ENCODE data around the gene CLEC2L. TPM values are rescaled to one million over a fixed set of nuclear protein-coding genes. Genes with fewer than 3 reads are reported as not detected.

The CLEC2L gene
- total RNA-seq, 2 donors from 2014 or later = not detected

DNA sequence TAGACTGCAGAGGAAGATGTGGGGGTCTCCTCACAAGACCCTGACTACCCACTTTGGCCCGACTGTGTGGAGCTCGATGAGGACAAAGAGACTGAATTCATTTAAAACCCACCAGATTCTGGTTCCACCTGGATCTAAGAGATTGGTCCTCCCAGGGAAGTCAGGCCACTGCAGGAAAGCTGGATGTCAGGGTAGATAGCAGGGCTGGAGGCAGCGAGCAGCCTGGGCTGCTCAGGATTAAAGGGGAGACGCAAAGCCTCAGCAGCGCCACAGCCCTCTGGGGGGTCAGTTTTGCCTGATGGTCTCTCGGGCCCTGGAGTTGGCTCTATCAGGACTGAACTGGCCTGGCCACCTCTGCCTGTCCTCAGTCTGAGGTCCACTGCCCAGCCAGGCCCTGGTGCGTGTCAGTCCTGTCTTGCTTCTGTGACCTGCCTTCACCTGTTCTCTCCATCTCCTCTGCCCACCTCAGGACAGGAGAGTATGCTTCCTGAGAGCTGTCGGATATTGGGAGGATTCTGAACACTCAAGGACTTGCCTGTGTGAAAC is 27.8 kb upstream of the CLEC2L start:
- H3K27ac Mint-ChIP-seq = no peak overlapping the region
- H3K4me1 Mint-ChIP-seq (ENCODE audit: low read depth) = peaks cover 21% of the 10 kb centered on the region
- DNase-seq (no peak), ATAC-seq (replicated peaks in 1 of 2) (no peak)
- H3K9me3 Mint-ChIP-seq = peaks cover 4 to 8% of the 10 kb centered on the region in 2 donors
- H3K4me3 Mint-ChIP-seq = no peak overlapping the region
- peaks cover 0 to 2% of the 10 kb centered on the region in 2 donors for H3K36me3 Mint-ChIP-seq (ENCODE audit: insufficient read depth in 2 of 2)
- H3K27me3 Mint-ChIP-seq (ENCODE audit: low read depth) = no peaks in the 10 kb centered on the region

DNA sequence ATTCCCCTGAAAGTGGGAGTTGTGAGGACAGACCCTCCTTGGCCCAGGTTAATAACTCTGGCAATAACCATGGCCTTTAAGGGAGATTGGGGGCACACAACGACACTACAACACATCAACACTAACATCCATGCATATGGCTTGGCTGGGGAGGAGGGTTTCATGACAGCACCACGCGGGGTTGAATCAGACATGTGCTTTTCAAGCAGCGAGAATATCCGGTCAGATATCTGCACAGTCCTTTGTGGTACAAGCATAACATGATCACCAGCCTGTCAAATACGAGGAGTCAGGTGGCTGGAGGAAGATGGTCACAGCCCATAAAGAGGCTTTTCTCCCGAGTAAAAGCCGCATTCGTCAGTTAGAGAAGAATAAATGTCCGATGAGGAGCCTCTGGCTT is 27.0 kb upstream of the CLEC2L start:
- H3K4me1 Mint-ChIP-seq (ENCODE audit: low read depth) = peaks cover 21% of the 10 kb centered on the region
- no peaks in the 10 kb centered on the region for H3K27me3 Mint-ChIP-seq (ENCODE audit: low read depth)
- no peak for DNase-seq
- H3K4me3 Mint-ChIP-seq = no peak overlapping the region
- H3K36me3 Mint-ChIP-seq (ENCODE audit: insufficient read depth in 2 of 2) = no peaks in the 10 kb centered on the region
- H3K9me3 Mint-ChIP-seq = peaks cover 4 to 6% of the 10 kb centered on the region in 2 donors
- ATAC-seq (replicated peaks in 1 of 2) = no peak
- H3K27ac Mint-ChIP-seq = no peak overlapping the region

DNA sequence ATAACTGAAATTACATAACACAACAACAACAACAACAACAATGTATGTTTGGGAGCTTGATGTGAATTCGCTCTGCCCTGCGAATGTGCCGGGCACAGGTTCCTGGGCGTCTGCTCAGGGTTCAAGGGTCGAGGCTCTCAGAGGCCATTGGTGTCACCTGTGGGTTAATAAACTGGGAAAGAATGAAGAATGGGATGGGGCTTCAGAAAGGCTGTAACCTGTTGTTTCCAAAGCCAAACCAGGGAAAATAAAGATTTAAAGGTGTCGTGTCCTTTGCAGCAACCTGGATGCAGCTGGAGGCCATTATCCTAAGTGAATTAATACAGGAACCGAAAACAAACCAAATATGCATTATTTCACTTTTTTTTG is 22.7 kb upstream of the CLEC2L start:
- Mint-ChIP-seq H3K36me3 (ENCODE audit: insufficient read depth in 2 of 2) (no peaks in the 10 kb centered on the region), H3K4me3 (no peak overlapping the region), H3K4me1 (ENCODE audit: low read depth) (peaks cover 7% of the 10 kb centered on the region), H3K27ac (no peak overlapping the region), H3K27me3 (ENCODE audit: low read depth) (no peaks in the 10 kb centered on the region), H3K9me3 (no peaks in the 10 kb centered on the region)
- ATAC-seq (replicated peaks in 1 of 2) (no peak), DNase-seq (no peak)

DNA sequence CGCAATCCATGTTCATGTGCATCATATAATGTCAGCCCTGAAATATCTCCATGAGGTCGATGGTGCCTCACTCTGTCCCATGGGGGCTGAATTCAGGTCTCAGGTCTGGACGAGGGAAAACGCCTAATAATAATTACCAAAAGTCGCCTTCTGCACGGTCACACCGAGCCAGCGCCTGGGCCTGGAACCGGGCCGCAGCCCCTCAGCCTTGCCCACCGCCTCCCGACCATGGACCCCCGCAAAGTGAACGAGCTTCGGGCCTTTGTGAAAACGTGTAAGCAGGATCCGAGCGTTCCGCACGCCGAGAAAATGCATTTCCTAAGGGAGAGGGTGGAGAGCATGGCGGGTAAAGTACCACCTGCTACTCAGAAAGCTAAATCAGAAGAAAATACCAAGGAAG is 21.3 kb upstream of the CLEC2L start:
- DNase-seq (no peak), ATAC-seq (replicated peaks in 1 of 2) (no peak)
- Mint-ChIP-seq H3K4me3 (no peak overlapping the region), H3K27me3 (ENCODE audit: low read depth) (no peaks in the 10 kb centered on the region), H3K27ac (no peak overlapping the region), H3K36me3 (ENCODE audit: insufficient read depth in 2 of 2) (no peaks in the 10 kb centered on the region), H3K4me1 (ENCODE audit: low read depth) (peaks cover 7% of the 10 kb centered on the region), H3K9me3 (no peaks in the 10 kb centered on the region)

DNA sequence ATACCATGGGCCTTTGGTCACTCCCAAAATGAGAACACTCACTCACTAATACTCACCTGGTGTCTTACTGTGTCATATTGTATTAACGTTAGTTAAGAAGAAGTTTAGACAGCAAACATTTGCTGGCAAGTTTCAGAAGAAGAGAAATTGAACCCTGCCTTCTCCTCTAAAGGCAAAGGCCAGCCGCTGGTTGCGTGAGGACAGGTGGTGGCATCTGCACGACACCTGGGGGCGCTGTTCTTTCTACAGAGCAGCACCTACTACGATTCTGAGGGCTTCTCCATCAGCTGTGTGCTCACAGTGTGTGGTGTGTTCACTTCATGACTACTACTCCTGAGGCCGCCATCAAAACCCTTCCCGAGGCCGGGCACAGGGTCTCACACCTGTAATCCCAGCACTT is 17.9 kb upstream of the CLEC2L start:
- H3K36me3 Mint-ChIP-seq (ENCODE audit: insufficient read depth in 2 of 2) = no peaks in the 10 kb centered on the region
- H3K27me3 Mint-ChIP-seq (ENCODE audit: low read depth) = no peaks in the 10 kb centered on the region
- no peaks in the 10 kb centered on the region for H3K9me3 Mint-ChIP-seq
- H3K27ac Mint-ChIP-seq = no peak overlapping the region
- DNase-seq (peak; percentile 26 to 32), ATAC-seq (replicated peaks in 1 of 2) (no peak)
- H3K4me3 Mint-ChIP-seq = no peak overlapping the region
- no peaks in the 10 kb centered on the region for H3K4me1 Mint-ChIP-seq (ENCODE audit: low read depth)

DNA sequence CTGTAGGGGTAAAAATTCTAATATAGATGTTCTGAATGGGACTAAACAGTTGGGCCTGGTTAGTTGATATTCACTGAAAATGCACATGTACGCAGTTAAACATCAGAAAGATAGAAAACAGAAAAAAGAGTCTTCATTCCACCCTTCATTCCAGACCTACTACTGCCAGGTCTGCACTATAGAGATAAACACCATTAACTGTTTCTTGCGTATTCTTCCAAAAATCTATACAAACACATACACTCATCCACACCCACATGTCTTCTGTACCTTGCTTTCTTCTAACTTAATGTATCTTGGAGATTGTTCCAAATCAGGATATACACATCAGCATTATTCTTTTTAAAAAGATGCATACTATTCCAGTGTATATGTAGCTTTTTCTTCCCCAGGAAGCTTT is 13.9 kb upstream of the CLEC2L start:
- Mint-ChIP-seq H3K4me3 (no peak overlapping the region), H3K27ac (no peak overlapping the region), H3K9me3 (no peaks in the 10 kb centered on the region), H3K4me1 (ENCODE audit: low read depth) (no peaks in the 10 kb centered on the region), H3K36me3 (ENCODE audit: insufficient read depth in 2 of 2) (no peaks in the 10 kb centered on the region), H3K27me3 (ENCODE audit: low read depth) (no peaks in the 10 kb centered on the region)
- ATAC-seq (replicated peaks in 1 of 2) = no peak
- no peak for DNase-seq

DNA sequence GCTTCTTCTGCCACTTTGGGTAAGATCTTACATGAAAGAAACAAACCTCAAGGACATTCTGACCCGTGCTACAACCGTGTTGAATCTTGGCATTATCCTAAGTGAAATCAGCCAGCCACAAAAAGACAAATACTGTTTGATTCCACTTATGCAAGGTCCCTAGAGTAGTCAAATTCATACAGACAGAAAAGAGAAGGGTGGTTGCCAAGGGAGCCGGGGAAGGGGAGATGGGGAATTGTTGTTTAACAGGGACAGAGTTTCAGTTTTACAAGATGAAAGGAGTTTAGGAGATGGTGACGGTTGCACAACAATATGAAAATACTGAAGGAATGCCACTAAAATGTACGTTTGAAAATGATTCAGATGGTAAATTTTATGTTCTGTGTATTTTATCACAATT is 12.2 kb upstream of the CLEC2L start:
- DNase-seq (no peak), ATAC-seq (replicated peaks in 1 of 2) (no peak)
- Mint-ChIP-seq H3K27ac (no peak overlapping the region), H3K9me3 (no peaks in the 10 kb centered on the region), H3K4me1 (ENCODE audit: low read depth) (no peaks in the 10 kb centered on the region), H3K4me3 (no peak overlapping the region), H3K27me3 (ENCODE audit: low read depth) (no peaks in the 10 kb centered on the region), H3K36me3 (ENCODE audit: insufficient read depth in 2 of 2) (no peaks in the 10 kb centered on the region)

DNA sequence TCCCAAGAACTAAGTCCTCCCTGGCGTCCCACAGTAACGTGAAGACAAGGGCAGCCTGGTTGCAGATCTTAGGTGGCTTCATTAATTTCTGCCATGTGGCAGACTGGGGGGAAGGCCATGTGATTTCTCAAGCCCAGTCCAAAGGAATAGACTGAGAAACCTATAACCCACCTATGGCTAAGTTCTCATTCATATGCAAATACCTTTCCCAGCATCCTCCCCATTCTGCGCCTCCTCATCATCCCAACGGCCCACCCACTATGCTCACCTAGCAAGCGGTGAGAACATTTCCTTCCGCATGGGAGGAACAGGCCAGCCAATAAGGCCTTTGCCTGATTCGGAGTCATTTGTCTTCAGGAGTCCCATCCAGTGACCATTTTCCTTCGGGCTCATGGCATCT is 8.2 kb upstream of the CLEC2L start:
- no peak overlapping the region for H3K4me3 Mint-ChIP-seq
- H3K27me3 Mint-ChIP-seq (ENCODE audit: low read depth) = no peaks in the 10 kb centered on the region
- no peak for ATAC-seq (replicated peaks in 1 of 2)
- no peaks in the 10 kb centered on the region for H3K36me3 Mint-ChIP-seq (ENCODE audit: insufficient read depth in 2 of 2)
- DNase-seq = no peak
- H3K9me3 Mint-ChIP-seq = no peaks in the 10 kb centered on the region
- no peaks in the 10 kb centered on the region for H3K4me1 Mint-ChIP-seq (ENCODE audit: low read depth)
- H3K27ac Mint-ChIP-seq = no peak overlapping the region

DNA sequence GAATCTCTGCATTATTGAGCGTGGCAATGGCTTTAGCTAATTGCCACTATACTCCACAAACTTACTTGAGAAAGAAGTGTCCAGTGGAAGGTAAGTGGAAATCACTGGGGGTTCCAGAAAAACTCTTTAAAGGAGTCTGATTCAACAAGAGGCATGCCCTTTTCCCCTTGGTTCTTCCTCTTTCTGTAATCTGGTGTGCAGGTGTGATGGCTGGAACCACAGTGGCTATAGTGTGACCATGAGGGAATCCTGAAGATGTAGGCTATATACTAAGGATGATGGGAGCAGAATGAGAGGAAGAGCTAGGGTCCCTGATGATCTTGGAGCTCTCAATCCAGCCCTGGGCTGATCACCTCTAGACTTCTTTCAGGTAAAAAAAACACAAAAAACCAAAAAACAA is 2.0 kb upstream of the CLEC2L start:
- Mint-ChIP-seq H3K4me3 (no peak overlapping the region), H3K36me3 (ENCODE audit: insufficient read depth in 2 of 2) (peaks cover 1 to 4% of the 10 kb centered on the region in 2 donors), H3K4me1 (ENCODE audit: low read depth) (no peaks in the 10 kb centered on the region), H3K27ac (no peak overlapping the region), H3K9me3 (no peaks in the 10 kb centered on the region), H3K27me3 (ENCODE audit: low read depth) (peaks cover 47% of the 10 kb centered on the region)
- DNase-seq = no peak
- ATAC-seq (replicated peaks in 1 of 2) = no peak

DNA sequence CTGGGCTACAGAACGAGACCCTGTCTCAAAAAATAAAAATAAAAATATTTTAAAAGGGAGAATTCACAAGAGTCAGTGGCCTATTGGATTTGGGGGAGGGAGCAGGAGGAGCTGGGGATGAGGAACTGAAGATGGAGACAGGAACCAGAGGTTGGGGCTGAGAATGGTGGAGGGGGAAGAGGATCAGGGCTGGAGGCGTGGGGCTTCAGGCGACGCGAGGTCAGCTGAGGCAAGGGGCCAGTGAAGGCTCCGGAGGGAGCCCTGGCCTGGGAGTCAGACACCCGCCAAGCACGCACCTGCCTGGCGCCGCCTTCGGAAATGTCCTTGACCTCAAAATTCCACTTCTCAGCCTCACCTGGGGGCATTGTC is 671 bp upstream of the CLEC2L start:
- ATAC-seq (replicated peaks in 1 of 2) (no peak), DNase-seq (no peak)
- Mint-ChIP-seq H3K27me3 (ENCODE audit: low read depth) (peaks cover 47% of the 10 kb centered on the region), H3K27ac (no peak overlapping the region), H3K36me3 (ENCODE audit: insufficient read depth in 2 of 2) (peaks cover 1 to 4% of the 10 kb centered on the region in 2 donors), H3K4me1 (ENCODE audit: low read depth) (peaks cover 7% of the 10 kb centered on the region), H3K9me3 (no peaks in the 10 kb centered on the region), H3K4me3 (no peak overlapping the region)

DNA sequence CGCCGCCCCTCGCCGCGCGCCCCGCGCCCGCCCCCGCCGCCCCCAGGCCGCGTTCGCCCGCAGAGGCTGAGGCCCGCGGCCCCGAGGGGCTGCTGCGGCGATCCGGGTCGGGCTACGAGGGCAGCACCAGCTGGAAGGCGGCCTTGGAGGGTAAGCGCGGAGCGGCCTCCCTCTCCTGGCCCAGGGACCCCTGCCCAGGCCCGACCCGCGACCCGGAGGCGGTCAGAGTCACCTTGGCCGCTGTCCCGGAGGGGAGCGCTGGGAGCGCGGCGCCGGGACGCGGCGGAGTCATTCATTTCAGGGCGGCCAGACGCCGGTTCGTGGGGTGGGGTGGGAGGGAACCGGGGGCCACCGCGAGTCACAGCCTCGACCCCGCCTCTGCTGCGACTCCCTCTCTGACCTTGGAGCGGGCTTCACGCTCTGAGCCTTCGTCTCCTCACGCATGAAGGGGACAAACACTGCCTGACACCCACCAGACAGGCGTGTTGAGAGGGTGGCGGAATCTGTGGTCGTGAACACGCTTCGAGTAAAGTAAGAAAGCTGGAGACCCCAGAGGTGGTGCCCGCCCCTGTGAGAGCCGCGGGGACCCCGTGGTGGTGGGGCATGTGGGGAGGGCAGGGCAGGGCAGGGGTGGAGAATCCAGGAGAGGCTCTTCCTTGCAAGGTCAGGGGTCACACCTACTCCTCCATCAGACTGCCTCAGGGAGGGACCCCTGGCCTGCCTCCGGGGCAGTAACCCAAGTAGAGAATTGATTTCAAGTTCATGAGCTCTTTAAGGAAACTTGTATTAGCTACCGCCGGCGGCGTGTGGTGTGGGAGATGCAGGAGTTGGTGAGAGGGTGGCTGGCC is 707 bp downstream of the CLEC2L start:
- Mint-ChIP-seq H3K9me3 (peaks cover 0 to 2% of the 10 kb centered on the region in 2 donors), H3K4me3 (peak overlapping the region in 1 of 2 donors; percentile 32), H3K27ac (no peak overlapping the region), H3K36me3 (ENCODE audit: insufficient read depth in 2 of 2) (peaks cover 1 to 4% of the 10 kb centered on the region in 2 donors), H3K27me3 (ENCODE audit: low read depth) (peaks cover 60% of the 10 kb centered on the region), H3K4me1 (ENCODE audit: low read depth) (peaks cover 7% of the 10 kb centered on the region)
- no peak for DNase-seq
- ATAC-seq (replicated peaks in 1 of 2) = no peak

DNA sequence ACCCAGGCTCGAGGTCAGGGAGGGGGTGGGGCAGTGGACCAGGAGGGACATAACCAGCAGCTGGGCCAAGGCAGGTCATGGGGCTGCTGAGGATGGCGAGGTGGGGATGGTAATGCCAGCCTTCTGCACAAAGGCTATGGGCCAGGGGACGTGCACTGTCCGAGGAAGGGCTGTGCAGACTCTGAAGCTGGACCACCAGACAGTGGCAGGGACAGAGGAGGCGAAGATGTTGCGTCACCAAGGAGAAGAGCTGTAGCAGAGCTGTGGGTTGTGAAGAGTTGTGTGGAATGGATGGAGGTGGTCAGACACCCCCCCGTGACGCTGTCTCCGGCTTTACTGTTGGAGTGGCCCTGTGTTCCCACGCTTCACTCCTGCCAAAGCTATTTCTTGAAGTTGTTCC is 1.8 kb downstream of the CLEC2L start:
- H3K4me1 Mint-ChIP-seq (ENCODE audit: low read depth) = peaks cover 7% of the 10 kb centered on the region
- H3K36me3 Mint-ChIP-seq (ENCODE audit: insufficient read depth in 2 of 2) = peaks cover 1 to 4% of the 10 kb centered on the region in 2 donors
- ATAC-seq (replicated peaks in 1 of 2) = no peak
- H3K27me3 Mint-ChIP-seq (ENCODE audit: low read depth) = peaks cover 61% of the 10 kb centered on the region
- no peak for DNase-seq
- H3K9me3 Mint-ChIP-seq = peaks cover 0 to 2% of the 10 kb centered on the region in 2 donors
- H3K27ac Mint-ChIP-seq = no peak overlapping the region
- no peak overlapping the region for H3K4me3 Mint-ChIP-seq

DNA sequence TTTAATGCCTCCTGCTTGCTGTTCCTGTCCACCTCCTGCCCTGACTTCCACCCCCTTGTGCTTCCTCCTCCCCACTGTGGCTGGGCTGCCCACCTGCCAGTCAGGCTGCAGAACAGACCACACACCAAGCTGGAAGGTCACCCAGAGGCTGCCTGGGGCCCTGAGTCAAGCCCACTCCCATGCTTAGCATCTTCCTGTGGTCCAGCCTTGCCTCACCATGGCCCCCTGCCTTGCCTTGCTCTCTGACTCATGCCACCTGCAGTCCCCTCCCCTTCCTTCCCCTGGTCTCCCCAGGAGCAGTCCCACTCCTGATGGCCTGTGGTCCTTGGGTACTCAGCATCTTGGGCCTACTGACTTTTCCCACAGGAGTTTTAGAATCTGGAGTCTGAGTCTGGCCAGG is 2.3 kb downstream of the CLEC2L start:
- H3K27me3 Mint-ChIP-seq (ENCODE audit: low read depth) = peaks cover 61% of the 10 kb centered on the region
- H3K4me3 Mint-ChIP-seq = no peak overlapping the region
- ATAC-seq (replicated peaks in 1 of 2) = no peak

More for the DNA sequence above, 2.3 kb downstream of the CLEC2L start:
- DNase-seq = no peak
- peaks cover 0 to 2% of the 10 kb centered on the region in 2 donors for H3K9me3 Mint-ChIP-seq
- H3K36me3 Mint-ChIP-seq (ENCODE audit: insufficient read depth in 2 of 2) = peaks cover 1 to 4% of the 10 kb centered on the region in 2 donors
- no peak overlapping the region for H3K27ac Mint-ChIP-seq
- H3K4me1 Mint-ChIP-seq (ENCODE audit: low read depth) = peaks cover 7% of the 10 kb centered on the region
